Neural crest cell (in vitro differentiated cells): ENCODE results near the gene TRPM2. TPM values are rescaled to one million over a fixed set of nuclear protein-coding genes. Genes with fewer than 3 reads are reported as not detected.
A peak's percentile ranks its signal among the peaks of the same experiment; 100 is the strongest.

ENCODE experiments used
- DNase-seq: peaks from one replicate; pipeline ENCODE4 v3.0.0; 2021; ENCODE audit warnings: low read depth, mixed read lengths, low spot score
- H3K27ac Mint-ChIP-seq: one replicate; pipeline ENCODE4 v1.8.0; 2021; ENCODE audit warnings: mild to moderate bottlenecking, mixed read lengths; ENCODE audit not compliant: unreplicated experiment
- H3K27me3 Mint-ChIP-seq: 2 replicates; pipeline ENCODE4 v1.8.0; 2021; ENCODE audit warnings: low read depth, mild to moderate bottlenecking, mixed read lengths
- H3K36me3 Mint-ChIP-seq: 2 replicates; pipeline ENCODE4 v1.8.0; 2021; ENCODE audit warnings: low read depth, mild to moderate bottlenecking, mixed read lengths
- H3K4me1 Mint-ChIP-seq: 2 replicates; pipeline ENCODE4 v1.8.0; 2021; ENCODE audit warnings: mixed read lengths
- H3K4me3 Mint-ChIP-seq: one replicate; pipeline ENCODE4 v1.8.0; 2021; ENCODE audit warnings: mild to moderate bottlenecking, mixed read lengths
- H3K9me3 Mint-ChIP-seq: 2 replicates; pipeline ENCODE4 v1.8.0; 2021; ENCODE audit warnings: mixed read lengths
- total RNA-seq: library from RNA; stranded (reverse); gene quantifications from 2 replicates; pipeline ENCODE4 v1.2.1, GENCODE V29; 2021
- TF ChIP-seq, protein P1 (sequence below): fragments of 200-600 bp; sonication (generic); conservative IDR thresholded peaks from 2 replicates; pipeline ENCODE4 v1.5.0; 2021; ENCODE audit warnings: antibody characterized with exemption, mild to moderate bottlenecking

Gene TRPM2
- total RNA-seq, 1 donor from 2014 or later, result not detected

DNA sequence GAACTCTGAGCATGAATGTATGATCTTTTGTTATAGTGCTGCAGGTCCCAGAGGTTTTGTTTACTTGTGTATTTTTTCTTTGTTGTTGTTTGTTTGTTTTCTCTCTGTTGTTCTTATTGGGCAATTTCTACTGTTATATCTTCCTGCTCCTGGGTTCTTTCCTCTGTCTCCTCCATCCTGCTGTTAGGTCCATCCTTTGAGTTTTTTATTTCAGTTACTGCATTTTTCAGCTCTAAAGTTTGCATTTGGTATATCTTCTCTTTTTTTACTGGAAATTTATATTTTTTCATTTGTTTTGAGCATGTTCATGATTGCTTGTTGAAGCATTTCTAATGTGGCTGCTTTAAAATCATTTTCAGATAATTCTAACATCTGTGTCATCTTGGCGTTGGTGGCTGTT, 9.9 kb downstream of the TRPM2 start:
- no peak for DNase-seq
- H3K27ac Mint-ChIP-seq, result no peak overlapping the region
- H3K4me3 Mint-ChIP-seq, result no peak overlapping the region
- no peaks in the 10 kb centered on the region for H3K36me3 Mint-ChIP-seq
- TF ChIP-seq, protein P1, sequence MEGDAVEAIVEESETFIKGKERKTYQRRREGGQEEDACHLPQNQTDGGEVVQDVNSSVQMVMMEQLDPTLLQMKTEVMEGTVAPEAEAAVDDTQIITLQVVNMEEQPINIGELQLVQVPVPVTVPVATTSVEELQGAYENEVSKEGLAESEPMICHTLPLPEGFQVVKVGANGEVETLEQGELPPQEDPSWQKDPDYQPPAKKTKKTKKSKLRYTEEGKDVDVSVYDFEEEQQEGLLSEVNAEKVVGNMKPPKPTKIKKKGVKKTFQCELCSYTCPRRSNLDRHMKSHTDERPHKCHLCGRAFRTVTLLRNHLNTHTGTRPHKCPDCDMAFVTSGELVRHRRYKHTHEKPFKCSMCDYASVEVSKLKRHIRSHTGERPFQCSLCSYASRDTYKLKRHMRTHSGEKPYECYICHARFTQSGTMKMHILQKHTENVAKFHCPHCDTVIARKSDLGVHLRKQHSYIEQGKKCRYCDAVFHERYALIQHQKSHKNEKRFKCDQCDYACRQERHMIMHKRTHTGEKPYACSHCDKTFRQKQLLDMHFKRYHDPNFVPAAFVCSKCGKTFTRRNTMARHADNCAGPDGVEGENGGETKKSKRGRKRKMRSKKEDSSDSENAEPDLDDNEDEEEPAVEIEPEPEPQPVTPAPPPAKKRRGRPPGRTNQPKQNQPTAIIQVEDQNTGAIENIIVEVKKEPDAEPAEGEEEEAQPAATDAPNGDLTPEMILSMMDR, result no peak
- H3K27me3 Mint-ChIP-seq, result peaks cover 10% of the 10 kb centered on the region
- peaks cover 8% of the 10 kb centered on the region for H3K9me3 Mint-ChIP-seq
- no peaks in the 10 kb centered on the region for H3K4me1 Mint-ChIP-seq

DNA sequence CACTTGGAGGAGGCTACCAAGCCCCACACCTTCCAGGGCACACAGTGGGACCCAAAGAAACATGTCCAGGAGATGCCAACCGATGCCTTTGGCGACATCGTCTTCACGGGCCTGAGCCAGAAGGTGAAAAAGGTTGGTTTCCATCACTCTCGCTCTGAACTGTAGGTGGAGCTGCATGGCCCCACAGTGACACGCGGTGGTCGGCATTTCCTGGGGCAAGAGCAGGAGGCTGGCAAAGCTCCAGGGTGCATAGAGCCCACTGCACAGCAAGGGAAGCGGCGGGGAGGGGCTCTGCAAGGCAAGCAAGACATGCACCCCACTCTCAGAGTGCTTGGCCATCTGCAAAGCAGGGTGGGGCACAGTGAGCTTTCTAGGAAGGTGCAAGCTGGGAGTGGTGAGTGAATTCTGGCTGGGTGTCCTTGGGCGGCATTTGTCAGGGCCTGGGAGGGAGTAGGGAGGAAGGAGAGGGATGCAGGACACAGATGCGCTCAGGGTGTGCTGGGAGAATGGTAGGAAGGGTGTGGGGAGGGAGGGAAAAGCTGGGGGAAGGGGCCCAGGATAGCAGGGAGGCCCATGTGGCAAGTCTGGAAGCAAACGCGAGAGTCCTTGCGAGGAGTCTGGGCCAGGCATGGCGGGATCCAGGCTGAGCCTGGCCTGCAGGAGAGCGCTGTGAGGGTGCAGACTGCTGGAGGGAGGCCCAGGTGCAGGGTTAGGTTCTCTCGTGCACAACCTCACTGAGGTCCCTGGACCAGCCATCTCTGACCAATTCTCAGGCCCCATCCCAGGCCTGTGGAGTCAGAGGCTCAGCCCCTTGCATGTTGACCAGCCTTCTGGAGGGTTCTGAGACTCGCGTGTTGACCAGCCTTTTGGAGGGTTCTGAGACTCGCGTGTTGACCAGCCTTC, 11.0 kb downstream of the TRPM2 start:
- no peak for DNase-seq
- Mint-ChIP-seq H3K4me1 (no peaks in the 10 kb centered on the region), H3K36me3 (no peaks in the 10 kb centered on the region), H3K9me3 (peaks cover 8% of the 10 kb centered on the region), H3K27me3 (peaks cover 18% of the 10 kb centered on the region), H3K4me3 (no peak overlapping the region), H3K27ac (no peak overlapping the region)
- TF ChIP-seq, protein P1, result no peak

DNA sequence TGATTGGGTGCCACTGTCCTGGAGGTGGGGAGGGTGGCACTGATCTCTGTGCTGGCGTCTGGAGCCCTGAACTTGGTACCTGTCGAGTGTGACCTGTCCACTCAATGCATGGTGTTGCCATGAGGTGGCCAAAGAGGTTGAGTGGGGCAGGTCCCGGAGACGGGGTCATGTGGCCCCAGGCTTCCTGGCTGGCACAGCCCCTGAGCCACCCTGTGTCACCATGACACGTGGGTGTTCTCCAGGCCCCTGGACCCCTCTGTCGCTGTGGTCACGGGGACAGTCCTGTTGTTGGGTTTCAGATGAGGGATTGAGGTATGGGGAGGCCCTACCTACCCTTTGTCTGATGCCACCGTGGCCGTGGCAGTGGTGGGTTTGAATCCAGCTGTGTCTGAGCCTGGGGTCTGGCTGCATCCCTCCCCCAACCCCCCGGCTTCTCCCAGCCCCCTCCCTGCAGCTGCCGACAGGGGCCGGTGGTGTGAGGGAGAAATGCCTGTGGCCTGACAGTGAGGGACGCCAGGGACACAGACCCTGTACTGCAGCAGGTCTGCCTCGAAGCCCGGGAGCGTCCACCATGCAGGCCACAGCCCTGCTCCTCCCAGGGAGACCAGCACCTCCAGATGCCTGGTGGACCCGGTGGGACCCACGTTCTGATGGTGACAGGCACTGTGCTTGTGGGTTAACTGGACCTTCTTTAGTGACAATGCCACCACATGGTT, 12.0 kb downstream of the TRPM2 start:
- Mint-ChIP-seq H3K36me3 (no peaks in the 10 kb centered on the region), H3K4me1 (no peaks in the 10 kb centered on the region), H3K9me3 (peaks cover 8% of the 10 kb centered on the region), H3K4me3 (no peak overlapping the region), H3K27ac (no peak overlapping the region), H3K27me3 (peaks cover 21% of the 10 kb centered on the region)
- TF ChIP-seq, protein P1, result no peak
- no peak for DNase-seq

DNA sequence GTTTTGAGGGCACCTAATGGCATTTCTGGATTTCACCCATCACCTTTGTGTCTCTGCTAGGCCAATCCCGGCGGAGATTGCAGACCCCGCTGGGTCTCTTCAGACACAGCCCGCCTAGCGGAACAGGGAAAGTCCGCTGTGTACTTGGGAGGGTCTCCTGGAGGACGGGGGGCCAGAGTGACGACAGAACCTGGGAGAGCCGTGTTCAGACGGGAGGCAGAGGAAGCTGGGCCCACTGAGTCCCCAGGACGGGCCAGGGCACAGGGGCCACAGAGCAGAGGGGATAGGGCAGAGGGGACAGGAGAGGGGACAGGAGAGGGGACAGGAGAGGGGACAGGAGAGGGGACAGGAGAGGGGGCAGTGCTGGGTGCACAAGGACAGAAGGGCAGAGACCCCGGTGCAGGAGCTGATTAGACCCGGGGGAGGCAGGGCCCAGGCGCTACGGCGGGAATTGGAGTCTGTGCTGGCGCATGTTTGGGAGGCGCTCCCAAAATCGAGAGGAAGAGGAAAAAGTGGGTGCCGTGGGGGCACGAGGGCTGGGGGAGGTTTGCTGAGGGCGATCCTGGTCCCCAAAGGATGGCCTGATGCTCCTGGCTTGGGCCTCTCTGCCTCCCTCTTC, 12.7 kb downstream of the TRPM2 start:
- Mint-ChIP-seq H3K27ac (no peak overlapping the region), H3K9me3 (peaks cover 6% of the 10 kb centered on the region), H3K27me3 (peaks cover 27% of the 10 kb centered on the region), H3K4me1 (no peaks in the 10 kb centered on the region), H3K4me3 (no peak overlapping the region), H3K36me3 (no peaks in the 10 kb centered on the region)
- no peak for DNase-seq
- TF ChIP-seq, protein P1, result no peak

DNA sequence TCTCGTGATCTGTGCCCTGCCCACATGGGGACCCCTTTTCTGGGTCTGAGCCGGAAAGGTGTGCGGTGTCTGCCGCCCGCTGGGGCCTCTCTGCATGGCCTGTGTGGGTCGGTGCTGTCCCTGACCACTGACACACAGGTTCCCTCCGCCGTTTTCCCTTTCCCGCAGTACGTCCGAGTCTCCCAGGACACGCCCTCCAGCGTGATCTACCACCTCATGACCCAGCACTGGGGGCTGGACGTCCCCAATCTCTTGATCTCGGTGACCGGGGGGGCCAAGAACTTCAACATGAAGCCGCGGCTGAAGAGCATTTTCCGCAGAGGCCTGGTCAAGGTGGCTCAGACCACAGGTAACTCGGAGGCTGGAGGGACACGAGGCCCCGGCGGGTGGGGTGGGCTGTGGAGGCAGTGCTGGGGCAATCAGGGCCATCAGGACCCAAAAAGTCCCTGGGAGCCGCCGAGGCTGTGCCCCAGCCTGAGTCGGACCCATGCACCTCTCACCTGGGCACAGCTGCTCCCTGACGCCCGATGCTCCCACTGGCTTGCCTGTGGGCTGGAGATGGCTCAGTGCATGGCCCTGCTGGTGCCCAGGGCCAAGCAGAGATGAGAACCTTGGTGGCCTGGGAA, 13.3 kb downstream of the TRPM2 start:
- peaks cover 6% of the 10 kb centered on the region for H3K9me3 Mint-ChIP-seq
- TF ChIP-seq, protein P1, result no peak
- H3K27ac Mint-ChIP-seq, result peak overlapping the region; percentile 35
- H3K36me3 Mint-ChIP-seq, result no peaks in the 10 kb centered on the region
- no peak overlapping the region for H3K4me3 Mint-ChIP-seq
- peaks cover 31% of the 10 kb centered on the region for H3K27me3 Mint-ChIP-seq
- H3K4me1 Mint-ChIP-seq, result no peaks in the 10 kb centered on the region
- no peak for DNase-seq
